GM12878 (cell line): ENCODE results near the gene LCN9. TPM values are rescaled to one million over a fixed set of nuclear protein-coding genes. Genes with fewer than 3 reads are reported as not detected.

ENCODE experiments used
- ATAC-seq: fragments of 200-7000 bp; cut with Tn5 transposase; 3 replicates; pipeline ENCODE4 v1.9.1; 2020; ENCODE audit warnings: mild to moderate bottlenecking, moderate library complexity
- BruUV-seq: library from RNA; stranded (reverse); fragments of 400-500 nt; replicated peaks from 2 replicates; lab custom pipeline; 2021; lab: Mats Ljungman, UMichigan
- CTCF ChIA-PET: fragments of 300-600 bp; sonication (Branson Sonifier 250); formaldehyde crosslinking; extraction: SDS; loops from one replicate; lab custom pipeline; 2021; ENCODE audit warnings: inconsistent platforms; lab: Yijun Ruan, JAX
- POLR2A ChIA-PET: fragments of 350-600 bp; formaldehyde crosslinking; extraction: SDS; loops from one replicate; lab custom pipeline; 2021; ENCODE audit warnings: inconsistent platforms; lab: Charles Lee
- RAD21 ChIA-PET: fragments of 300-600 bp; sonication (Branson Sonifier 250); formaldehyde crosslinking; loops from one replicate; lab custom pipeline; 2023; ENCODE audit warnings: antibody characterized with exemption; ENCODE audit not compliant: unreplicated experiment; lab: Charles Lee
- SMC1A ChIA-PET: fragments of 300-600 bp; sonication (Branson Sonifier 250); formaldehyde crosslinking; loops from one replicate; lab custom pipeline; 2023; ENCODE audit not compliant: unreplicated experiment, uncharacterized antibody; lab: Charles Lee
- DNase-seq: peaks from one replicate; pipeline ENCODE4 v3.0.0-alpha.2; 2011; ENCODE audit warnings: low read depth, low spot score
- FAIRE-seq: peaks from 3 replicates; lab custom pipeline; 2011; peaks lifted over from hg19 to GRCh38; lab: Jason Lieb, UNC
- H2AFZ ChIP-seq: 2 replicates; pipeline ENCODE4 v1.6.0; 2011; ENCODE audit warnings: low read depth, low read length, control low read depth; ENCODE audit not compliant: control insufficient read depth
- H3K27ac ChIP-seq: 2 replicates; pipeline ENCODE4 v1.5.1; 2011; ENCODE audit warnings: control low read depth; ENCODE audit not compliant: control insufficient read depth, insufficient read depth
- H3K27me3 ChIP-seq, 2 experiments: replicated peaks in 1 of 2; 2 replicates each; pipeline versions ENCODE4 v1.6.0 to v1.6.1; 2011; ENCODE audit warnings: low read length in 1 of 2; ENCODE audit not compliant: control insufficient read depth in 2 of 2, insufficient read depth in 2 of 2
- H3K36me3 ChIP-seq, 2 experiments: 2 replicates each; pipeline ENCODE4 v1.5.1; 2011; ENCODE audit warnings: low read length in 1 of 2; ENCODE audit not compliant: control insufficient read depth in 2 of 2, insufficient read depth in 2 of 2
- H3K4me1 ChIP-seq: 2 replicates; pipeline ENCODE4 v1.6.1; 2011; ENCODE audit warnings: mild to moderate bottlenecking, low read length, moderate library complexity, mixed read lengths; ENCODE audit not compliant: control insufficient read depth, insufficient read depth
- H3K4me2 ChIP-seq: 2 replicates; pipeline ENCODE4 v1.6.0; 2011; ENCODE audit warnings: control low read depth; ENCODE audit not compliant: control insufficient read depth, insufficient read depth
- H3K4me3 ChIP-seq: fragments of 200-600 bp; sonication (generic); 2 replicates; pipeline ENCODE4 v1.5.1; 2016
- H3K79me2 ChIP-seq: 2 replicates; pipeline ENCODE4 v1.6.0; 2011; ENCODE audit warnings: low read length; ENCODE audit not compliant: control insufficient read depth, insufficient read depth
- H3K9ac ChIP-seq: 2 replicates; pipeline ENCODE4 v1.8.0; 2011; ENCODE audit warnings: low read length, control low read depth, mixed read lengths; ENCODE audit not compliant: control insufficient read depth, insufficient read depth
- H3K9me3 ChIP-seq: replicated peaks from 3 replicates; pipeline ENCODE4 v1.5.1; 2011; ENCODE audit warnings: mild to moderate bottlenecking, low read length; ENCODE audit not compliant: control insufficient read depth, insufficient read depth
- H4K20me1 ChIP-seq: 2 replicates; pipeline ENCODE4 v1.6.0; 2011; ENCODE audit not compliant: control insufficient read depth, insufficient read depth
- ATF7 ChIP-seq: fragments of 450-650 bp; IDR thresholded peaks from 2 replicates; pipeline ENCODE4 v1.6.1; 2016; ENCODE audit warnings: low read depth, mild to moderate bottlenecking
- BHLHE40 ChIP-seq, 2 experiments: fragments of 450-650 bp in 1 of 2; IDR thresholded peaks; 2 replicates each; pipeline ENCODE4 v1.6.1; 2011 to 2017; ENCODE audit warnings: low read depth in 2 of 2, borderline replicate concordance in 1 of 2, improper control_type of control experiment in 1 of 2, low read length in 1 of 2, mild to moderate bottlenecking in 1 of 2
- CBFB ChIP-seq: IDR thresholded peaks from 2 replicates; pipeline ENCODE4 v1.6.1; 2016; ENCODE audit warnings: antibody characterized with exemption, low read depth
- CREB1 ChIP-seq: IDR thresholded peaks from 2 replicates; pipeline ENCODE4 v1.6.1; 2012; ENCODE audit warnings: low read depth, mild to moderate bottlenecking, inconsistent platforms
- ETV6 ChIP-seq, 2 experiments: fragments of 450-650 bp in 1 of 2; IDR thresholded peaks in 1 of 2; conservative IDR thresholded peaks in 1 of 2; 2 replicates each; pipeline ENCODE4 v1.6.1; 2014; ENCODE audit warnings: antibody characterized with exemption in 1 of 2, borderline replicate concordance in 1 of 2, low read depth in 1 of 2, mild to moderate bottlenecking in 1 of 2, moderate library complexity in 1 of 2
- MTA3 ChIP-seq: IDR thresholded peaks from 2 replicates; pipeline ENCODE4 v1.6.1; 2012; ENCODE audit warnings: low read length, inconsistent platforms, borderline replicate concordance
- MYC ChIP-seq: IDR thresholded peaks from 2 replicates; pipeline ENCODE4 v1.6.1; 2011; ENCODE audit warnings: mild to moderate bottlenecking, low read length, moderate library complexity, inconsistent platforms; ENCODE audit not compliant: insufficient read depth, insufficient replicate concordance, insufficient read length, severe bottlenecking
- NRF1 ChIP-seq: conservative IDR thresholded peaks from 2 replicates; pipeline ENCODE4 v1.6.1; 2011; ENCODE audit warnings: mild to moderate bottlenecking, low read depth, low read length, improper control_type of control experiment
- RELA ChIP-seq: fragments of 450-650 bp; IDR thresholded peaks from 2 replicates; pipeline ENCODE4 v1.8.0; 2014; ENCODE audit warnings: borderline replicate concordance; ENCODE audit not compliant: partially characterized antibody
- STAT1 ChIP-seq: fragments of 450-650 bp; conservative IDR thresholded peaks from 2 replicates; pipeline ENCODE4 v1.6.1; 2014; ENCODE audit warnings: antibody characterized with exemption, mild to moderate bottlenecking
- SUPT20H ChIP-seq: IDR thresholded peaks from 2 replicates; pipeline ENCODE4 v1.6.1; 2011; ENCODE audit warnings: low read depth, mild to moderate bottlenecking, low read length, moderate library complexity, borderline replicate concordance; ENCODE audit not compliant: control insufficient read depth
- SUZ12 ChIP-seq: fragments of 200-600 bp; sonication (generic); IDR thresholded peaks from one replicate; pipeline ENCODE4 v1.6.1; 2018; ENCODE audit warnings: antibody characterized with exemption, mild to moderate bottlenecking; ENCODE audit not compliant: unreplicated experiment
- TCF12 ChIP-seq: IDR thresholded peaks from 2 replicates; pipeline ENCODE4 v1.6.1; 2011; ENCODE audit warnings: low read depth, mild to moderate bottlenecking, low read length
- ZNF207 ChIP-seq: fragments of 450-650 bp; IDR thresholded peaks from 2 replicates; pipeline ENCODE4 v1.6.1; 2014; ENCODE audit warnings: antibody characterized with exemption, mild to moderate bottlenecking, borderline replicate concordance
- WGBS: methylation state at CpG from one replicate; pipeline ENCODE4 v1.1.6; 2016; ENCODE audit warnings: low lambda C conversion rate; ENCODE audit not compliant: insufficient replicate concordance, insufficient coverage; ENCODE audit errors: missing lambda C conversion rate; 5-methylcytosine and 5-hydroxymethylcytosine counted together
- in situ Hi-C: fragments of 300-500 bp; cut with MboI; formaldehyde crosslinking; loops from 9 replicates; pipeline ENCODE4 v1.14.3; 2018; ENCODE audit warnings: mixed read lengths
- intact Hi-C: fragments of 100-400 bp; cut with micrococcal nuclease; formaldehyde crosslinking; loops from one replicate; pipeline ENCODE4 v1.14.2; 2022; ENCODE audit not compliant: unreplicated experiment
- polyA plus RNA-seq, 11 experiments: library from polyadenylated mRNA; depleted of rRNA in 4 of 11; unstranded in 6 of 11; stranded (reverse) in 5 of 11; fragments of >200 nt; fragmentation: Nextera tagmentation in 4 of 11; fragmentation: Illumina TruSeq in 1 of 11; extraction: Ambion mirVana in 4 of 11; extraction: Trizol in 1 of 11; gene quantifications; 1 replicate in 1 of 11; 2 replicates in 10 of 11; pipeline versions ENCODE4 v1.2.1 to v1.2.3, GENCODE V29; 2011 to 2016; ENCODE audit warnings: inconsistent platforms in 2 of 11, missing spikeins in 2 of 11, low read depth in 1 of 11
- total RNA-seq, 4 experiments: library from RNA; depleted of rRNA in 3 of 4; stranded (reverse); fragments of >200 nt in 3 of 4; fragmentation: Illumina TruSeq in 1 of 4; extraction: Trizol in 1 of 4; gene quantifications; 2 replicates each; pipeline versions ENCODE4 v1.2.1 to v1.2.3, GENCODE V29; 2013 to 2021
- TF ChIP-seq, protein P1 (sequence below): fragments of 450-650 bp; formaldehyde crosslinking; IDR thresholded peaks from 2 replicates; pipeline ENCODE4 v1.4.0; 2020; ENCODE audit warnings: mild to moderate bottlenecking, moderate library complexity
- TF ChIP-seq, protein P2 (sequence below): IDR thresholded peaks from 2 replicates; pipeline ENCODE4 v1.6.1; 2012; ENCODE audit warnings: low read depth, low read length, improper control_type of control experiment
- TF ChIP-seq, protein P3 (sequence below): IDR thresholded peaks from 2 replicates; pipeline ENCODE4 v1.6.1; 2012; ENCODE audit warnings: mild to moderate bottlenecking, low read depth, low read length

The LCN9 gene
- total and polyA plus RNA-seq, 10 of the 15 experiments (the other 5 are each of a cell fraction or from before 2014, with no cell fraction given) = not detected

DNA sequence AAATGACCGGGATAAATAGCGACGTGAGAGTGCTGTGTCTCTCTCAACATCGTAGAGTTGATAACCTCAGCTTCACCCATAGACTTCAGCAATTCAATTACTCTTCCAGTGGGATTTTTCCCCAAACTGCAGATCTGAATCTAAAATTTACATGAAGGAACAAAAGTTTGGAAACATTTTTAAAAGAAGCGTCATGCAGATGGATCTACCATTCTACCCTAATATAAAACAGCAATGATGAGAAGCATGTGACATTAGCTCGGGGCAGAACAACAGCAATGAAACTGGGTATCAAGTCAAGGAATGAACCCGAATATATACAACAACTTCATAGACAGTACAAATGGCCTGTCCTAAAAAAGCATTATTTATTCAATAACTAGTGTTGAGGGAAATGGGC lies 42.6 kb upstream of the LCN9 start:
- 68% methylated on average over 7 of the region's 7 CpGs for WGBS
- no TSS peak for BruUV-seq
- in situ Hi-C loops = no loop called here
- ChIA-PET POLR2A (no interaction called here), RAD21 (interaction anchor here (0.6 kb wide), 1 partner anchor 611 kb away, joined by 3 read pairs; no protein-coding TSS in a partner anchor), SMC1A (interaction anchor here (0.7 kb wide), 1 partner anchor 52 kb away, joined by 3 read pairs; no protein-coding TSS in a partner anchor), CTCF (no interaction called here)
- Histone ChIP-seq H3K9me3 (no peaks in the 10 kb centered on the region), H3K79me2 (no peaks in the 10 kb centered on the region), H3K27ac (no peak overlapping the region), H3K4me3 (no peak overlapping the region), H3K4me1 (no peaks in the 10 kb centered on the region), H3K9ac (no peak overlapping the region), H3K36me3 (no peaks in the 10 kb centered on the region), H2AFZ (no peak overlapping the region), H3K27me3 (peaks cover 0 to 1% of the 10 kb centered on the region in 2 experiments; a peak in 1 of 4 replicates), H3K4me2 (no peak overlapping the region), H4K20me1 (no peaks in the 10 kb centered on the region)
- FAIRE-seq (no peak), ATAC-seq (no peak), DNase-seq (no peak)
- intact Hi-C loops = no loop called here
- TF ChIP-seq, protein P1, sequence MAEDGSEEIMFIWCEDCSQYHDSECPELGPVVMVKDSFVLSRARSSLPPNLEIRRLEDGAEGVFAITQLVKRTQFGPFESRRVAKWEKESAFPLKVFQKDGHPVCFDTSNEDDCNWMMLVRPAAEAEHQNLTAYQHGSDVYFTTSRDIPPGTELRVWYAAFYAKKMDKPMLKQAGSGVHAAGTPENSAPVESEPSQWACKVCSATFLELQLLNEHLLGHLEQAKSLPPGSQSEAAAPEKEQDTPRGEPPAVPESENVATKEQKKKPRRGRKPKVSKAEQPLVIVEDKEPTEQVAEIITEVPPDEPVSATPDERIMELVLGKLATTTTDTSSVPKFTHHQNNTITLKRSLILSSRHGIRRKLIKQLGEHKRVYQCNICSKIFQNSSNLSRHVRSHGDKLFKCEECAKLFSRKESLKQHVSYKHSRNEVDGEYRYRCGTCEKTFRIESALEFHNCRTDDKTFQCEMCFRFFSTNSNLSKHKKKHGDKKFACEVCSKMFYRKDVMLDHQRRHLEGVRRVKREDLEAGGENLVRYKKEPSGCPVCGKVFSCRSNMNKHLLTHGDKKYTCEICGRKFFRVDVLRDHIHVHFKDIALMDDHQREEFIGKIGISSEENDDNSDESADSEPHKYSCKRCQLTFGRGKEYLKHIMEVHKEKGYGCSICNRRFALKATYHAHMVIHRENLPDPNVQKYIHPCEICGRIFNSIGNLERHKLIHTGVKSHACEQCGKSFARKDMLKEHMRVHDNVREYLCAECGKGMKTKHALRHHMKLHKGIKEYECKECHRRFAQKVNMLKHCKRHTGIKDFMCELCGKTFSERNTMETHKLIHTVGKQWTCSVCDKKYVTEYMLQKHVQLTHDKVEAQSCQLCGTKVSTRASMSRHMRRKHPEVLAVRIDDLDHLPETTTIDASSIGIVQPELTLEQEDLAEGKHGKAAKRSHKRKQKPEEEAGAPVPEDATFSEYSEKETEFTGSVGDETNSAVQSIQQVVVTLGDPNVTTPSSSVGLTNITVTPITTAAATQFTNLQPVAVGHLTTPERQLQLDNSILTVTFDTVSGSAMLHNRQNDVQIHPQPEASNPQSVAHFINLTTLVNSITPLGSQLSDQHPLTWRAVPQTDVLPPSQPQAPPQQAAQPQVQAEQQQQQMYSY (CRISPR knock-in tag) = no peak
- no peak for TF ChIP-seq ZNF207
- TF ChIP-seq, protein P2, sequence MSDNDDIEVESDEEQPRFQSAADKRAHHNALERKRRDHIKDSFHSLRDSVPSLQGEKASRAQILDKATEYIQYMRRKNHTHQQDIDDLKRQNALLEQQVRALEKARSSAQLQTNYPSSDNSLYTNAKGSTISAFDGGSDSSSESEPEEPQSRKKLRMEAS = no peak
- TF ChIP-seq BHLHE40 (IDR thresholded peaks at IDR 0.05; ENCODE audit: borderline replicate concordance in 1 of 2, low read depth in 2 of 2, low read length in 1 of 2) = no peak
- no peak for TF ChIP-seq ATF7
- no peak for TF ChIP-seq ETV6 (conservative IDR thresholded peaks at IDR 0.05 in 1 of 2, IDR thresholded peaks at IDR 0.05 in 1 of 2; ENCODE audit: borderline replicate concordance in 1 of 2, low read depth in 1 of 2)
- no peak for TF ChIP-seq NRF1
- no peak for TF ChIP-seq MYC
- no peak for TF ChIP-seq STAT1
- TF ChIP-seq, protein P3, sequence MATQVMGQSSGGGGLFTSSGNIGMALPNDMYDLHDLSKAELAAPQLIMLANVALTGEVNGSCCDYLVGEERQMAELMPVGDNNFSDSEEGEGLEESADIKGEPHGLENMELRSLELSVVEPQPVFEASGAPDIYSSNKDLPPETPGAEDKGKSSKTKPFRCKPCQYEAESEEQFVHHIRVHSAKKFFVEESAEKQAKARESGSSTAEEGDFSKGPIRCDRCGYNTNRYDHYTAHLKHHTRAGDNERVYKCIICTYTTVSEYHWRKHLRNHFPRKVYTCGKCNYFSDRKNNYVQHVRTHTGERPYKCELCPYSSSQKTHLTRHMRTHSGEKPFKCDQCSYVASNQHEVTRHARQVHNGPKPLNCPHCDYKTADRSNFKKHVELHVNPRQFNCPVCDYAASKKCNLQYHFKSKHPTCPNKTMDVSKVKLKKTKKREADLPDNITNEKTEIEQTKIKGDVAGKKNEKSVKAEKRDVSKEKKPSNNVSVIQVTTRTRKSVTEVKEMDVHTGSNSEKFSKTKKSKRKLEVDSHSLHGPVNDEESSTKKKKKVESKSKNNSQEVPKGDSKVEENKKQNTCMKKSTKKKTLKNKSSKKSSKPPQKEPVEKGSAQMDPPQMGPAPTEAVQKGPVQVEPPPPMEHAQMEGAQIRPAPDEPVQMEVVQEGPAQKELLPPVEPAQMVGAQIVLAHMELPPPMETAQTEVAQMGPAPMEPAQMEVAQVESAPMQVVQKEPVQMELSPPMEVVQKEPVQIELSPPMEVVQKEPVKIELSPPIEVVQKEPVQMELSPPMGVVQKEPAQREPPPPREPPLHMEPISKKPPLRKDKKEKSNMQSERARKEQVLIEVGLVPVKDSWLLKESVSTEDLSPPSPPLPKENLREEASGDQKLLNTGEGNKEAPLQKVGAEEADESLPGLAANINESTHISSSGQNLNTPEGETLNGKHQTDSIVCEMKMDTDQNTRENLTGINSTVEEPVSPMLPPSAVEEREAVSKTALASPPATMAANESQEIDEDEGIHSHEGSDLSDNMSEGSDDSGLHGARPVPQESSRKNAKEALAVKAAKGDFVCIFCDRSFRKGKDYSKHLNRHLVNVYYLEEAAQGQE = no peak
- TF ChIP-seq CBFB = no peak
- no peak for TF ChIP-seq SUZ12
- no peak for TF ChIP-seq MTA3
- TF ChIP-seq SUPT20H = no peak
- no peak for TF ChIP-seq CREB1
- no peak for TF ChIP-seq RELA
- TF ChIP-seq TCF12 = no peak
